H1 (cell line): ENCODE results near the gene ACAD9. TPM values are rescaled to one million over a fixed set of nuclear protein-coding genes. Genes with fewer than 3 reads are reported as not detected.

Source experiments
- CTCF ChIA-PET: fragments of 300-600 bp; sonication (Branson Sonifier 250); formaldehyde crosslinking; loops from one replicate; lab custom pipeline; 2021; ENCODE audit not compliant: partially characterized antibody; lab: Charles Lee
- POLR2A ChIA-PET: fragments of 300-600 bp; sonication (Branson Sonifier 250); formaldehyde crosslinking; loops from one replicate; lab custom pipeline; 2021; ENCODE audit warnings: inconsistent platforms; ENCODE audit not compliant: partially characterized antibody; lab: Charles Lee
- DNase-seq, 2 experiments: peaks; one replicate each; pipeline versions ENCODE4 v3.0.0 to v3.0.0-alpha.2; 2010 to 2022; ENCODE audit warnings: low spot score in 2 of 2, low read depth in 1 of 2, mixed read lengths in 1 of 2
- FAIRE-seq: peaks from 2 replicates; lab custom pipeline; 2011; peaks lifted over from hg19 to GRCh38; lab: Jason Lieb, UNC
- H2AFZ ChIP-seq: 2 replicates; pipeline ENCODE4 v1.8.1; 2012; ENCODE audit warnings: low read length, inconsistent platforms
- H2AK5ac ChIP-seq: 2 replicates; pipeline ENCODE4 v1.6.1; 2013; ENCODE audit warnings: low read depth, low read length
- H2BK120ac ChIP-seq: replicated peaks from 2 replicates; pipeline ENCODE3; 2013; ENCODE audit warnings: low read depth, low read length, inconsistent platforms
- H2BK12ac ChIP-seq: 2 replicates; pipeline ENCODE4 v1.6.1; 2013; ENCODE audit warnings: low read depth, low read length
- H2BK15ac ChIP-seq: 2 replicates; pipeline ENCODE4 v1.6.1; 2013; ENCODE audit warnings: low read length
- H2BK20ac ChIP-seq: 2 replicates; pipeline ENCODE4 v1.6.1; 2013; ENCODE audit warnings: low read length
- H2BK5ac ChIP-seq: 2 replicates; pipeline ENCODE4 v1.6.1; 2013; ENCODE audit warnings: low read depth, low read length
- H3K14ac ChIP-seq: 2 replicates; pipeline ENCODE4 v1.6.1; 2013; ENCODE audit warnings: inconsistent platforms; ENCODE audit not compliant: insufficient read length
- H3K18ac ChIP-seq: 2 replicates; pipeline ENCODE4 v1.6.1; 2013; ENCODE audit warnings: low read length; ENCODE audit errors: extremely low read depth
- H3K23ac ChIP-seq: 2 replicates; pipeline ENCODE4 v1.6.1; 2013; ENCODE audit warnings: inconsistent platforms; ENCODE audit not compliant: insufficient read length
- H3K23me2 ChIP-seq: 2 replicates; pipeline ENCODE4 v1.6.1; 2013; ENCODE audit warnings: low read depth, low read length
- H3K27ac ChIP-seq: 2 replicates; pipeline ENCODE4 v1.6.1; 2011; ENCODE audit warnings: low read depth, low read length, inconsistent platforms
- H3K27me3 ChIP-seq, 4 experiments: replicated peaks in 1 of 4; 1 replicate in 1 of 4; 2 replicates in 3 of 4; pipeline versions ENCODE4 v1.6.1 to v1.8.1; 2011 to 2013; ENCODE audit warnings: low read length in 3 of 4, mild to moderate bottlenecking in 3 of 4, inconsistent platforms in 2 of 4, mixed read lengths in 2 of 4, moderate library complexity in 1 of 4; ENCODE audit not compliant: control insufficient read depth in 3 of 4, insufficient read depth in 3 of 4; ENCODE audit errors: extremely low read depth in 1 of 4
- H3K36me3 ChIP-seq, 4 experiments: 2 replicates each; pipeline versions ENCODE4 v1.6.1 to v1.8.1; 2011 to 2013; ENCODE audit warnings: mild to moderate bottlenecking in 4 of 4, low read length in 3 of 4, moderate library complexity in 2 of 4, control low read depth in 1 of 4, inconsistent platforms in 1 of 4; ENCODE audit not compliant: insufficient read depth in 4 of 4, control insufficient read depth in 2 of 4
- H3K4ac ChIP-seq: replicated peaks from 2 replicates; pipeline ENCODE3; 2013; ENCODE audit warnings: low read length, low read depth, mixed read lengths, inconsistent platforms; ENCODE audit not compliant: insufficient read length
- H3K4me1 ChIP-seq, 4 experiments: replicated peaks in 1 of 4; 1 replicate in 1 of 4; 2 replicates in 3 of 4; pipeline versions ENCODE4 v1.6.1 to v1.8.1; 2011 to 2013; ENCODE audit warnings: low read length in 3 of 4, inconsistent platforms in 2 of 4, mixed read lengths in 1 of 4; ENCODE audit not compliant: insufficient read depth in 4 of 4, control insufficient read depth in 3 of 4
- H3K4me2 ChIP-seq, 2 experiments: 2 replicates each; pipeline versions ENCODE4 v1.6.1 to v1.8.1; 2011 to 2013; ENCODE audit warnings: low read depth in 2 of 2, low read length in 2 of 2, control low read depth in 1 of 2, inconsistent platforms in 1 of 2, mild to moderate bottlenecking in 1 of 2; ENCODE audit not compliant: insufficient read depth in 1 of 2
- H3K4me3 ChIP-seq, 4 experiments: fragments of 200-600, 300-600 bp in 1 of 4; sonication (generic), shearing (Covaris generic), sonication (Bioruptor Twin) in 1 of 4; 2 replicates each; pipeline versions ENCODE4 v1.5.1 to v1.8.1; 2011 to 2016; ENCODE audit warnings: low read length in 4 of 4, low read depth in 3 of 4, control low read depth in 2 of 4, inconsistent platforms in 2 of 4, mild to moderate bottlenecking in 2 of 4, mixed read lengths in 1 of 4, moderate library complexity in 1 of 4; ENCODE audit not compliant: insufficient read depth in 2 of 4; ENCODE audit errors: extremely low read depth in 1 of 4
- H3K56ac ChIP-seq: replicated peaks from 2 replicates; pipeline ENCODE3; 2013; ENCODE audit warnings: low read depth, mild to moderate bottlenecking, mixed read lengths, low read length, inconsistent platforms; ENCODE audit not compliant: insufficient read length
- H3K79me1 ChIP-seq: 2 replicates; pipeline ENCODE4 v1.6.1; 2013; ENCODE audit warnings: low read depth, low read length, control low read depth
- H3K79me2 ChIP-seq, 2 experiments: 2 replicates each; pipeline versions ENCODE4 v1.6.1 to v1.8.1; 2012 to 2013; ENCODE audit warnings: low read length in 2 of 2, mild to moderate bottlenecking in 2 of 2, inconsistent platforms in 1 of 2; ENCODE audit not compliant: insufficient read depth in 2 of 2, control insufficient read depth in 1 of 2
- H3K9ac ChIP-seq, 4 experiments: replicated peaks in 1 of 4; 1 replicate in 1 of 4; 2 replicates in 3 of 4; pipeline versions ENCODE4 v1.6.1 to v1.8.1; 2011 to 2013; ENCODE audit warnings: low read depth in 3 of 4, low read length in 3 of 4, control low read depth in 2 of 4, mild to moderate bottlenecking in 2 of 4, moderate library complexity in 2 of 4, inconsistent platforms in 1 of 4; ENCODE audit errors: extremely low read depth in 1 of 4
- H3K9me3 ChIP-seq, 2 experiments: 2 replicates each; pipeline versions ENCODE4 v1.6.1 to v1.8.1; 2012 to 2013; ENCODE audit warnings: mild to moderate bottlenecking in 2 of 2, moderate library complexity in 2 of 2, control low read depth in 1 of 2, inconsistent platforms in 1 of 2, low read depth in 1 of 2, low read length in 1 of 2, mixed read lengths in 1 of 2; ENCODE audit not compliant: insufficient read depth in 2 of 2
- H4K20me1 ChIP-seq, 2 experiments: replicated peaks in 1 of 2; 2 replicates each; pipeline versions ENCODE3 to v1.8.1; 2011 to 2013; ENCODE audit warnings: inconsistent platforms in 2 of 2, low read length in 2 of 2, mild to moderate bottlenecking in 1 of 2; ENCODE audit not compliant: insufficient read depth in 2 of 2, control insufficient read depth in 1 of 2
- H4K5ac ChIP-seq: 2 replicates; pipeline ENCODE4 v1.6.1; 2013; ENCODE audit warnings: low read length, low read depth, mixed read lengths, inconsistent platforms; ENCODE audit not compliant: insufficient read length
- H4K8ac ChIP-seq: 2 replicates; pipeline ENCODE4 v1.8.0; 2013; ENCODE audit warnings: mild to moderate bottlenecking, moderate library complexity, low read length, inconsistent platforms; ENCODE audit not compliant: insufficient read depth; ENCODE audit errors: extremely low read depth
- H4K91ac ChIP-seq: replicated peaks from 2 replicates; pipeline ENCODE3; 2013; ENCODE audit warnings: low read length, mixed read lengths, inconsistent platforms; ENCODE audit not compliant: insufficient read length
- ASH2L ChIP-seq: fragments of 200-600, 300-600 bp; sonication (generic); IDR thresholded peaks from one replicate; pipeline ENCODE4 v1.7.1; 2017; ENCODE audit warnings: low read length
- BACH1 ChIP-seq: IDR thresholded peaks from 2 replicates; pipeline ENCODE4 v1.6.1; 2012; ENCODE audit warnings: low read length, improper control_type of control experiment
- CHD2 ChIP-seq: IDR thresholded peaks from 2 replicates; pipeline ENCODE4 v1.6.1; 2012; ENCODE audit warnings: low read length, improper control_type of control experiment
- CTBP2 ChIP-seq: IDR thresholded peaks from 2 replicates; pipeline ENCODE4 v1.7.0; 2011; ENCODE audit warnings: borderline replicate concordance, mild to moderate bottlenecking, moderate library complexity, mixed read lengths, low read length; ENCODE audit not compliant: insufficient read depth, insufficient read length
- FOSL1 ChIP-seq: IDR thresholded peaks from 2 replicates; pipeline ENCODE4 v1.6.1; 2011; ENCODE audit warnings: mild to moderate bottlenecking, low read depth, low read length, moderate library complexity; ENCODE audit not compliant: insufficient read depth
- HDAC2 ChIP-seq, 2 experiments: fragments of 300-600 bp in 1 of 2; sonication (generic) in 1 of 2; IDR thresholded peaks; 2 replicates each; pipeline ENCODE4 v1.6.1; 2011 to 2012; ENCODE audit warnings: low read depth in 2 of 2, low read length in 2 of 2, mild to moderate bottlenecking in 2 of 2, moderate library complexity in 2 of 2, borderline replicate concordance in 1 of 2, inconsistent platforms in 1 of 2
- JUND ChIP-seq: IDR thresholded peaks from 2 replicates; pipeline ENCODE4 v1.6.1; 2011; ENCODE audit warnings: mild to moderate bottlenecking, improper control_type of control experiment, low read length
- KDM4A ChIP-seq: IDR thresholded peaks from one replicate; pipeline ENCODE4 v1.7.1; 2012; ENCODE audit warnings: low read depth, mild to moderate bottlenecking, moderate library complexity, low read length, inconsistent platforms; ENCODE audit not compliant: severe bottlenecking
- MAFK ChIP-seq: IDR thresholded peaks from 2 replicates; pipeline ENCODE4 v1.6.1; 2012; ENCODE audit warnings: low read depth, mild to moderate bottlenecking, improper control_type of control experiment, low read length
- NANOG ChIP-seq: IDR thresholded peaks from 2 replicates; pipeline ENCODE4 v1.6.1; 2011; ENCODE audit warnings: low read length, low read depth, mild to moderate bottlenecking, inconsistent platforms; ENCODE audit not compliant: insufficient read depth, poor library complexity, severe bottlenecking
- RFX5 ChIP-seq: IDR thresholded peaks from 2 replicates; pipeline ENCODE4 v1.6.1; 2011; ENCODE audit warnings: low read depth, low read length, improper control_type of control experiment, borderline replicate concordance
- WGBS, 2 experiments: shearing (Covaris generic) in 1 of 2; methylation state at CpG; one replicate each; pipeline versions ENCODE4 v1.1.6 to v1.1.7; 2013 to 2015; ENCODE audit warnings: low lambda C conversion rate in 2 of 2, mixed read lengths in 2 of 2, inconsistent platforms in 1 of 2, low coverage in 1 of 2, missing lambda C conversion rate in 1 of 2; ENCODE audit not compliant: insufficient replicate concordance in 2 of 2, insufficient coverage in 1 of 2, insufficient read length in 1 of 2; ENCODE audit errors: extremely low coverage in 1 of 2, missing lambda C conversion rate in 1 of 2; 5-methylcytosine and 5-hydroxymethylcytosine counted together
- polyA plus RNA-seq, 7 experiments: library from polyadenylated mRNA; depleted of rRNA in 3 of 7; stranded (reverse) in 5 of 7; unstranded in 2 of 7; fragments of >200 nt in 5 of 7; fragments of 200-250 nt in 2 of 7; gene quantifications; 1 replicate in 5 of 7; 2 replicates in 1 of 7; 4 replicates in 1 of 7; pipeline versions ENCODE4 v1.2.1 to v1.2.3, GENCODE V29; 2011 to 2013; ENCODE audit warnings: missing spikeins in 2 of 7, mixed read lengths in 2 of 7
- total RNA-seq: library from RNA; stranded (reverse); fragmentation: NEBNext Ultra II Directional; extraction: Animal tissue kit (Norgen Biotek cat#: 25700); gene quantifications from 2 replicates; pipeline ENCODE4 v1.2.1, GENCODE V29; 2021

Gene ACAD9
- total and polyA plus RNA-seq, 2 of the 8 experiments (the other 6 are each of a cell fraction or from before 2014, with no cell fraction given) = 27.5 to 28.9 TPM

- Histone ChIP-seq H3K14ac (no peak overlapping the region), H2BK20ac (no peak overlapping the region), H3K18ac (no peak overlapping the region), H2AK5ac (no peak overlapping the region), H3K36me3 (peaks cover 3 to 31% (median 10%) of the 10 kb centered on the region in 4 experiments; a peak in 6 of 8 replicates), H3K23ac (no peak overlapping the region), H3K4ac (no peak overlapping the region), H2AFZ (no peak overlapping the region), H3K9ac (no peak overlapping the region), H3K27ac (no peak overlapping the region), H2BK120ac (no peak overlapping the region), H4K91ac (no peak overlapping the region), H3K79me1 (no peaks in the 10 kb centered on the region), H3K23me2 (no peaks in the 10 kb centered on the region), H2BK5ac (no peak overlapping the region), H3K4me1 (no peaks in the 10 kb centered on the region), H3K9me3 (no peaks in the 10 kb centered on the region), H3K4me3 (no peak overlapping the region), H3K79me2 (peaks cover 0 to under 1% of the 10 kb centered on the region in 2 experiments; a peak in 1 of 4 replicates), H4K5ac (no peak overlapping the region), H4K8ac (no peak overlapping the region), H4K20me1 (peaks cover 0 to 2% of the 10 kb centered on the region in 2 experiments), H2BK15ac (no peak overlapping the region), H3K56ac (no peak overlapping the region), H3K4me2 (no peak overlapping the region), H3K27me3 (no peaks in the 10 kb centered on the region), H2BK12ac (no peak overlapping the region)
- WGBS, 2 experiments = 87% methylated on average over 7 of the region's 7 CpGs; no CpG with 5 or more reads in 1 of the 2 experiments
- ChIA-PET POLR2A (interaction anchor here (0.6 to 3.5 kb wide), 2 partner anchors 10 to 11 kb away, joined by 3 to 23 read pairs; partner anchors contain the start of gene ACAD9), CTCF (interaction anchor here (0.8 to 1.1 kb wide), 3 partner anchors 13 to 197 kb away, joined by 3 to 5 read pairs (median 3); no protein-coding TSS in a partner anchor)
- no peak for DNase-seq
- no peak for FAIRE-seq
- TF ChIP-seq FOSL1 = no peak
- TF ChIP-seq BACH1 = no peak
- no peak for TF ChIP-seq CTBP2
- TF ChIP-seq RFX5 = no peak
- no peak for TF ChIP-seq HDAC2 (IDR thresholded peaks at IDR 0.05; ENCODE audit: borderline replicate concordance in 1 of 2, low read depth in 2 of 2, low read length in 2 of 2)
- no peak for TF ChIP-seq KDM4A
- TF ChIP-seq JUND = no peak
- no peak for TF ChIP-seq ASH2L
- no peak for TF ChIP-seq MAFK
- no peak for TF ChIP-seq NANOG
- no peak for TF ChIP-seq CHD2
These were observed 9.9 kb downstream of the ACAD9 start for GRCh38 chr3:128889139-128889894.
